Liver (tissue), 3 donors: ENCODE results near the gene ZMYM3.

Experiments used
- CTCF ChIP-seq: fragments of 150-350 bp; IDR thresholded peaks from 2 replicates; pipeline ENCODE4 v1.5.1; 2017; ENCODE audit warnings: improper control_type of control experiment, low read depth, low read length; ENCODE audit not compliant: missing input control
- EGR1 ChIP-seq, 2 donors: IDR thresholded peaks; 2 replicates each; pipeline ENCODE4 v1.6.1; 2016 to 2018; ENCODE audit warnings: antibody characterized with exemption in 2 of 2, low read depth in 2 of 2
- HNF4A ChIP-seq, 2 donors: conservative IDR thresholded peaks; 2 replicates each; pipeline ENCODE4 v1.6.1; 2016; ENCODE audit warnings: antibody characterized with exemption in 2 of 2, mild to moderate bottlenecking in 2 of 2
- RAD21 ChIP-seq, 2 donors: IDR thresholded peaks; 2 replicates each; pipeline ENCODE4 v1.6.1; 2016; ENCODE audit warnings: antibody characterized with exemption in 2 of 2, mild to moderate bottlenecking in 2 of 2
- REST ChIP-seq: IDR thresholded peaks from 2 replicates; pipeline ENCODE4 v1.6.1; 2016; ENCODE audit warnings: antibody characterized with exemption, mild to moderate bottlenecking
- SP1 ChIP-seq: IDR thresholded peaks from 2 replicates; pipeline ENCODE4 v1.6.1; 2018; ENCODE audit warnings: antibody characterized with exemption, mild to moderate bottlenecking
- YY1 ChIP-seq: IDR thresholded peaks from 2 replicates; pipeline ENCODE4 v1.6.1; 2016; ENCODE audit warnings: antibody characterized with exemption, mild to moderate bottlenecking
- TF ChIP-seq, protein P1 (sequence below): IDR thresholded peaks from 2 replicates; pipeline ENCODE4 v1.6.1; 2016; ENCODE audit warnings: antibody characterized with exemption
- TF ChIP-seq, protein P2 (sequence below): IDR thresholded peaks from 2 replicates; pipeline ENCODE4 v1.6.1; 2016; ENCODE audit warnings: antibody characterized with exemption
- donor health status: healthy.
- donor health status: healthy.

- TF ChIP-seq CTCF = no peak
- TF ChIP-seq YY1 = no peak
- no peak for TF ChIP-seq RAD21 (IDR thresholded peaks at IDR 0.05)
- TF ChIP-seq, protein P1, sequence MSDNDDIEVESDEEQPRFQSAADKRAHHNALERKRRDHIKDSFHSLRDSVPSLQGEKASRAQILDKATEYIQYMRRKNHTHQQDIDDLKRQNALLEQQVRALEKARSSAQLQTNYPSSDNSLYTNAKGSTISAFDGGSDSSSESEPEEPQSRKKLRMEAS = no peak
- no peak for TF ChIP-seq EGR1 (IDR thresholded peaks at IDR 0.05; ENCODE audit: low read depth in 2 of 2)
- TF ChIP-seq, protein P2, sequence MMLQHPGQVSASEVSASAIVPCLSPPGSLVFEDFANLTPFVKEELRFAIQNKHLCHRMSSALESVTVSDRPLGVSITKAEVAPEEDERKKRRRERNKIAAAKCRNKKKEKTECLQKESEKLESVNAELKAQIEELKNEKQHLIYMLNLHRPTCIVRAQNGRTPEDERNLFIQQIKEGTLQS = no peak
- TF ChIP-seq SP1 = no peak
- TF ChIP-seq HNF4A (conservative IDR thresholded peaks at IDR 0.05) = no peak
- TF ChIP-seq REST = no peak
Measured at GRCh38 chrX:71244359-71245128, 9.4 kb downstream of the ZMYM3 start.
